Central memory CD8-positive, alpha-beta T cell (primary cell): ENCODE measurements around the gene CDK16.

Experiments
- ATAC-seq: fragments of 150-1000 bp; cut with Tn5 transposase; replicated peaks from 2 replicates; pipeline ENCODE4 v1.10.0; 2022; ENCODE audit warnings: mild to moderate bottlenecking, moderate FRiP score, moderate number of reproducible peaks; ENCODE audit not compliant: poor library complexity, severe bottlenecking; ENCODE audit errors: extremely low read depth
- DNase-seq, 2 donors: peaks; one replicate each; pipeline ENCODE4 v3.0.0; 2021; ENCODE audit warnings: low spot score in 2 of 2
- H3K27ac Mint-ChIP-seq: one replicate; pipeline ENCODE4 v1.8.0; 2022; ENCODE audit warnings: low read depth, mild to moderate bottlenecking, moderate library complexity, mixed read lengths
- H3K27me3 Mint-ChIP-seq: one replicate; pipeline ENCODE4 v1.8.0; 2022; ENCODE audit warnings: mixed read lengths
- H3K36me3 Mint-ChIP-seq: one replicate; pipeline ENCODE4 v1.8.0; 2022; ENCODE audit warnings: mild to moderate bottlenecking, moderate library complexity, mixed read lengths; ENCODE audit not compliant: insufficient read depth
- H3K4me1 Mint-ChIP-seq: one replicate; pipeline ENCODE4 v1.8.0; 2022; ENCODE audit warnings: mixed read lengths
- H3K4me3 Mint-ChIP-seq: one replicate; pipeline ENCODE4 v1.8.0; 2022; ENCODE audit warnings: mild to moderate bottlenecking, moderate library complexity, mixed read lengths
- H3K9me3 Mint-ChIP-seq: one replicate; pipeline ENCODE4 v1.8.0; 2022; ENCODE audit warnings: mixed read lengths

Gene CDK16

DNA sequence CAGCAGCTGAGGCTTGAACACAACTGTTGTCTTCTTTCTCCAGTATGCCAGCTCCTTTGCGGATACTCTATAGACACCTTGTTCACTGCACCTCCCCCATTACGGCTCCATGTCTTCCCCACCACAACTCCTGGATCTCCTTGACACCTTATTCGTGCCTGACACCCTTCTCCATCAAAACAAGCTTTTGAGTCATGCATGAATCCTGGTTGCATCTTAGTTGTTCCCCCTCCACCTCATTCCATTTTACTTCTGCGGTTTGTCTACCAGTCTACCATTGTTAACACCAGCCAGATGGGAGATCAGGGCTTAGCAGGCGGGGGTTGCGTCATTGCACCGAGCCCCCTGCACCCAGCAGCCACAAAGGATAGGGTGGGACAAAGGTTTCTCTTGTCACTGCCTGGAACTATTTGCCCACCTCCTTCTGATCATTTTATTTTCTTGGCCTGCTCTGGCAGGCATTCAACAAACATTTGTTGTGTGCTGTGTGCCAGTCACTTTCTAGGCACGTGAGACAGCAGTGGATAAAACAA, 2.0 kb upstream of the CDK16 start:
- no peak for DNase-seq
- ATAC-seq = no peak
- no peaks in the 10 kb centered on the region for H3K27me3 Mint-ChIP-seq
- no peaks in the 10 kb centered on the region for H3K9me3 Mint-ChIP-seq
- H3K4me1 Mint-ChIP-seq = peaks cover 38% of the 10 kb centered on the region
- peaks cover 38% of the 10 kb centered on the region for H3K36me3 Mint-ChIP-seq
- peak overlapping the region; percentile 91 for H3K4me3 Mint-ChIP-seq
- peak overlapping the region; percentile 99 for H3K27ac Mint-ChIP-seq

DNA sequence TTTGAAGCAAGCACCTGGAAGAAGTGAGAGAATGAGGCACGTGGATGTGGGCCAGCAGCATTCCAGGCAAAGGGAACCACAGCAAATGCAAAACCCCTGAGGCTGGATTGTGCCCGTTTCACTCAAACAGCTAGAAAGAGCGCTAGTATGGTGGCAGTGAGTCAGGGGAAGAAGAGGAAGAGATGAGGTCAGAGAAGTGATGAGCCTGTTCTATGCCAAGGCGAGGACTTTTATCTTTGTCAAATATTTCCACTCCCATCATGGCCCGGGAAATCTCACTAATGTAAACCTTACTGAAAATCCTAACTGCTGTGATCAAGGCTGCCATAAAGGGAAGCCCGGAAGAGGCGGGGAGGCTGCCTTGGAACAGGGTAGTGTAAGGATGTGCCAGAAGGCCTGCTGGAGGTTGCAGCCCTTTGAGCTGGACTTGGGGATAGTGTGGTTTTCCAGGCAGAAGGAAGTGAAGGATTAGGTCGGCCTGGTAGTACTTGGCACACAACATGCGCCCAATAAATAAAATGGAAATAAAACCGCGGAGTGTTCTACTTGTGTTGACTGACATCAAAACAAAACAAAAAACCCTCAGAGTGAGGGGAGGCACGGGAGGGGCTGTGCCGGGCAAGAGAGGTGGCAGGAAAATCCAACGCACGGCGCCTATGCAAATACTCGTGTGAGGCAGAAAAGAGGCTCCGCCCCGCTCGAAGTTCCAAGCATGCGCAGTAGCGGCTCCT, 1.2 kb upstream of the CDK16 start:
- no peaks in the 10 kb centered on the region for H3K9me3 Mint-ChIP-seq
- H3K27me3 Mint-ChIP-seq = no peaks in the 10 kb centered on the region
- peaks cover 43% of the 10 kb centered on the region for H3K4me1 Mint-ChIP-seq
- DNase-seq (no peak), ATAC-seq (no peak)
- H3K27ac Mint-ChIP-seq = peak overlapping the region; percentile 99
- peak overlapping the region; percentile 91 for H3K4me3 Mint-ChIP-seq
- peaks cover 34% of the 10 kb centered on the region for H3K36me3 Mint-ChIP-seq

DNA sequence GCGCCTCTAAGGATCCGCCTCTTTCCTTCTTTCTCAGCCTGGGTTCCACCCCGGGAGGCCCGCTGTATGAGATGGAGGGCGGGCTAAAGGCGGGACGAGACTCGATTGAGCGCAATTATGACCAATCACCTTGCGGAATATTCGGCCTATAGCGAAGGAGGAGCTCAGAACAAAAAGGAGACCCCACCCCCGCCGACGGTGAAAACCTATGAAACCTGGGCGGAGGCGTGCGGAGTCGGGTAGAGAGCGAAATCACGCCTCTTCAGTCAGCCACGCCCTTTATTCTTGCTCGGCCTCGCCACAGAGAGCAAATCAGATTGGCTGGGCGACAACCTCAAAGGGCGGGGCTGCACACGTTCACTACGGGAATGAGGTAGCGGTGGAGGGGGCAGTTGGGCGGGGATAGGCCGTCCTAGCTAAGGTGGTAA, 615 bp upstream of the CDK16 start:
- Mint-ChIP-seq H3K36me3 (peaks cover 34% of the 10 kb centered on the region), H3K27me3 (no peaks in the 10 kb centered on the region), H3K4me3 (peak overlapping the region; percentile 91), H3K27ac (peak overlapping the region; percentile 99), H3K4me1 (peaks cover 49% of the 10 kb centered on the region), H3K9me3 (no peaks in the 10 kb centered on the region)
- DNase-seq (peak; percentile 89 to 96), ATAC-seq (peak; percentile 85)

DNA sequence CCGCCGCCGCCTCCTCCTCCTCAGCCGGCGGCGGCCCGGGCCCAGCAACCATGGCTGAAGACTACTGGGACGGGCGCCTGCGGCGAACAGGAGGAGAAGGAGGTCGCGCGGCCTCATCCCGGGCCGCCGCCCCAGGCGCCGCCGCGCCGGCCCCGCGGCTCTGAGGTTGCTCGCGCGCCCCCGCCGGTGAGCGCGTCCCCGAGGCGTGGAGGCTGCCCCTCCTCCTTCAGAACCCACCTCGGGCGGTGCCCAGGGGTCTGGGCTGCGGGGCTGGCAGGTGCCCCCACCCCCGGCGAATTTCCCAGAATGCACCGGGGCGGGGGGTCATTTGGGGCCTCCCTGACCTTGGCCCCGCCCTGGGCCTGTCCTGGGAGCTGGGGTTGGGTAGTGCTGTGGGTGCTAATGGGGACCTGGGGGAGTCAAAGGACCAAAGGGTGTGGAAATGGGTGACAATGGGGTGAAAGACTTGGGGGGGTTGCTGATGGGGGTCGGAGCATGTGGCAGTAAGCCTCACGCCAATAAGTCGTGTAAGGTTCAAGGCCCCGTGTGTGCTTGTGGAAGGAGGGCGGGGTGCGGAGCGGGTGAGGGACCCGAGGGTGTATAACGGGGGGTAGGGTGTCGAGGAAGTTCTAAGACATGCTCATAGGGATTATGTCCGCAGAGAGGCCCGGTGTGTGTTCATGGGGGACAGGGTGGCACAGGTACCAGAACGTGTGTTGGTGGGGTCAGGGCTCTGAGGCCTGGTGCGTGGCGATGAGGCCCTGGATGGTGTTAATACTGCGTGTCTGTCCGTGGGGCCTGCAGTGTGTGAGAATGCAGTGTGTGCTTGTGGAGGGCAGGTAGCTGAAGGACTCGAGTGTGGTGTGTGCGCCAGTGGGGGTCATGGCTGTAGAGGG, 687 bp downstream of the CDK16 start:
- no peaks in the 10 kb centered on the region for H3K9me3 Mint-ChIP-seq
- H3K27ac Mint-ChIP-seq = peak overlapping the region; percentile 99
- ATAC-seq (no peak), DNase-seq (peak in 1 of 2 donors; percentile 15)
- H3K4me3 Mint-ChIP-seq = peak overlapping the region; percentile 91
- no peaks in the 10 kb centered on the region for H3K27me3 Mint-ChIP-seq
- peaks cover 24% of the 10 kb centered on the region for H3K36me3 Mint-ChIP-seq
- peaks cover 49% of the 10 kb centered on the region for H3K4me1 Mint-ChIP-seq

DNA sequence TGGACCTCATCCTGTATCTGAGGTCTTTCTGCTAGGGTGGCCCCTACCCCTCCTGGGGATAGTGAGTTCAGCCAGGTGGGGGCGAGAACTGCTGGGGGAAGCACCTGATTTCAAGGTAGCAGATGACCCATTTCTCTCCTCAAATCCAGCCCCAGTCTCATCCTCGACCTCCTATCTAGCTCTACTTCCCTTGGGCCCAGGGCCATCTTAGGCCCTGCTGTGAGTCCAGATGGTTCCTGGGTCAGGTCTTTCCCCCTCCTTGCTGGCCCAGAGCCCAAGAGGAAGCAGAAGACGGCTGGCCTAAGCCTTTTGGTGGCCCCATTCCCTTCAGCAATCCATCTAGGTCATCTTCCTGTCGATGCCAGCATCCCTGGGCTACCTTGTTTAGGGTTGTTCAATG, 3.3 kb downstream of the CDK16 start:
- no peak for ATAC-seq
- H3K27ac Mint-ChIP-seq = no peak overlapping the region
- H3K9me3 Mint-ChIP-seq = no peaks in the 10 kb centered on the region
- H3K4me1 Mint-ChIP-seq = peaks cover 41% of the 10 kb centered on the region
- no peak overlapping the region for H3K4me3 Mint-ChIP-seq
- no peaks in the 10 kb centered on the region for H3K27me3 Mint-ChIP-seq
- peaks cover 26% of the 10 kb centered on the region for H3K36me3 Mint-ChIP-seq
- DNase-seq = no peak

DNA sequence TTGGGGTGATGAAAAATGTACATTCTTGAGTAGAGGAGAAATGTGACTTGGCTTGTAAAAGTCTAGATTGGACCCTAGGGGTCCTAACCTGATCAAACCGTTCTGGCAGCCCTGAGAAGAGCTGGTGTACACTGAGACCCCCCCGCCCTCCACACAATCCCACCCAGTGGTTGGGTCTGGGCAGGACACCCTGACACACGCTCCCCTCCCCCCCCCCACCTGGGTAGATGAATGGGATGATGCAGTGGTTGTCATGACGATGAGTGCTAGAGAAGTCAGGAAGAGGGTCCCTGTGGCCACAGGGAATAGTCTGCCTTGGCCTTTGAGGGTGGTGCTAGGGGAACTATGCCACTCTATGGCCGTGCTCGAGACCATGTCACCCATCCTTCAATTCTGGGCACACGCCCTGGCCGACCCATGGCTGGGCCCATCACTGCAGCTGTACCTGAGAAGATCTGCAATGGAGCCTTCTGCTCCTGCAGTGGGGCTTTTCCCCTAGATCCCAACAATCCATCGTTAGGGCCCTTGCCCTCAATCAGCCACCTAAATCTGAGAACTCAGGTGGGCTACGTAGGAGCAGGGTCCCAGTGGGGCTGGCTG, 4.4 kb downstream of the CDK16 start:
- no peaks in the 10 kb centered on the region for H3K9me3 Mint-ChIP-seq
- no peaks in the 10 kb centered on the region for H3K27me3 Mint-ChIP-seq
- no peak overlapping the region for H3K27ac Mint-ChIP-seq
- H3K4me3 Mint-ChIP-seq = no peak overlapping the region
- peaks cover 33% of the 10 kb centered on the region for H3K4me1 Mint-ChIP-seq
- H3K36me3 Mint-ChIP-seq = peaks cover 23% of the 10 kb centered on the region
- ATAC-seq (no peak), DNase-seq (no peak)

DNA sequence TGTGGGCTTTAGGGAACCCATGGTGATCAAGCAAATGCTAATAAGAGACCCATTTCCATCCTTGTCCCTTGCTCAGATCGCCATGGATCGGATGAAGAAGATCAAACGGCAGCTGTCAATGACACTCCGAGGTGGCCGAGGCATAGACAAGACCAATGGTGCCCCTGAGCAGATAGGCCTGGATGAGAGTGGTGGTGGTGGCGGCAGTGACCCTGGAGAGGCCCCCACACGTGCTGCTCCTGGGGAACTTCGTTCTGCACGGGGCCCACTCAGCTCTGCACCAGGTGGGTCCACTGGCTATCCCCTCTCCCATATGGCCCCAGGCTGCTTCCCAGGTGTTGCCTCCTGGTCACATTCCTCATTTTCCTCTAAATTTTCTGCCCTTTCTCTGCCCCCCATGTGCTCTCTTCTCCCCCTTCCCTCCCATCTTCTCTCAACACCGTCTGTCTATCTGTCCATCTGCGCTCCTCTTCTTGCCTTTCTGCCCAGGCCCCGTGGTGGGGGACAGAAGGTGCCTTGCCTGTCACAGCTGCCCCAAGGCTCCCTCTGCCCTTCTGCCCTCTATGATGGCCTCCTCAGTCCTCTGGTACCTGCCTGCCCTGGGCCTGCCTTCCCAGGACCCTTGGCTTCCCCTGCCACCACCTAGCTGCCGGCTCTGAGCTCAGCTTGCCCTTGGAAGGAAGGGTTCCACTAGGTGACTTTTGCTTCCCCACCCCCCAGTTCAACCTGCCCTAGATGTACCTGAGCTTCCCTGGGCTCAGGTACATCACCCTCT, 5.2 kb downstream of the CDK16 start:
- Mint-ChIP-seq H3K4me1 (peaks cover 33% of the 10 kb centered on the region), H3K27ac (no peak overlapping the region), H3K27me3 (no peaks in the 10 kb centered on the region), H3K9me3 (no peaks in the 10 kb centered on the region), H3K36me3 (peaks cover 20% of the 10 kb centered on the region), H3K4me3 (no peak overlapping the region)
- ATAC-seq = no peak
- no peak for DNase-seq

DNA sequence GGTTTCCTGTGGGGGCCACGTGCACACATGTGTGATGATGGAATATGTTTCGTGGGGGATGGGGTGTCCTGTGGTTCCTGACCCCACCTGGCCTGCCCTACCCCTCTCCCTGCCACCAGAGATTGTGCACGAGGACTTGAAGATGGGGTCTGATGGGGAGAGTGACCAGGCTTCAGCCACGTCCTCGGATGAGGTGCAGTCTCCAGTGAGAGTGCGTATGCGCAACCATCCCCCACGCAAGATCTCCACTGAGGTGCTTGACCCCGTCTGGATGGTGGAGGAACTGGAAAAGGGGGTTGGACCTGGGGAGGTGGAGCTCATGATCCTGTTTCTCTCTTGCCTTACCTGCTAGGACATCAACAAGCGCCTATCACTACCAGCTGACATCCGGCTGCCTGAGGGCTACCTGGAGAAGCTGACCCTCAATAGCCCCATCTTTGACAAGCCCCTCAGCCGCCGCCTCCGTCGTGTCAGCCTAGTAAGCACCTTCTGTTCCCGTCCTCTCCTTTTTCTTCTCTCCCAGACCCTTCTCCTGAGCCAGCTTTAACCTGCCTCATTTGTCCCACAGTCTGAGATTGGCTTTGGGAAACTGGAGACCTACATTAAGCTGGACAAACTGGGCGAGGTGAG, 5.9 kb downstream of the CDK16 start:
- Mint-ChIP-seq H3K27me3 (no peaks in the 10 kb centered on the region), H3K36me3 (peaks cover 20% of the 10 kb centered on the region), H3K9me3 (no peaks in the 10 kb centered on the region), H3K27ac (peak overlapping the region; percentile 29), H3K4me3 (no peak overlapping the region), H3K4me1 (peaks cover 28% of the 10 kb centered on the region)
- no peak for DNase-seq
- ATAC-seq = no peak

DNA sequence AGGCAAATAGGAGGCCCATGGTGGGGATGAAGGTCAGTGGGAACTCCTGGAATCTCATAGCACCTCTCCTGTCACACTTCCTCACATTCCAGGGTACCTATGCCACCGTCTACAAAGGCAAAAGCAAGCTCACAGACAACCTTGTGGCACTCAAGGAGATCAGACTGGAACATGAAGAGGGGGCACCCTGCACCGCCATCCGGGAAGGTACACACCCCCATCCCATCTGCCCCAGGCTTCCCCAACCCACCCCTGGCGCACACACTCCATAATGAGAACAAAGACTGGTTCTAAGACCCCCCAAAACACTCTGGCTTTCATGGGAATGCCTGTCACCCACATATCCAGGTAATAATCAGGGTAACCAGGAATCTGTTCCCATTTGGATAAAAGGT, 6.4 kb downstream of the CDK16 start:
- peak overlapping the region; percentile 29 for H3K27ac Mint-ChIP-seq
- no peaks in the 10 kb centered on the region for H3K9me3 Mint-ChIP-seq
- H3K36me3 Mint-ChIP-seq = peaks cover 19% of the 10 kb centered on the region
- DNase-seq = no peak
- no peak for ATAC-seq
- H3K4me1 Mint-ChIP-seq = peaks cover 23% of the 10 kb centered on the region
- no peak overlapping the region for H3K4me3 Mint-ChIP-seq
- no peaks in the 10 kb centered on the region for H3K27me3 Mint-ChIP-seq

DNA sequence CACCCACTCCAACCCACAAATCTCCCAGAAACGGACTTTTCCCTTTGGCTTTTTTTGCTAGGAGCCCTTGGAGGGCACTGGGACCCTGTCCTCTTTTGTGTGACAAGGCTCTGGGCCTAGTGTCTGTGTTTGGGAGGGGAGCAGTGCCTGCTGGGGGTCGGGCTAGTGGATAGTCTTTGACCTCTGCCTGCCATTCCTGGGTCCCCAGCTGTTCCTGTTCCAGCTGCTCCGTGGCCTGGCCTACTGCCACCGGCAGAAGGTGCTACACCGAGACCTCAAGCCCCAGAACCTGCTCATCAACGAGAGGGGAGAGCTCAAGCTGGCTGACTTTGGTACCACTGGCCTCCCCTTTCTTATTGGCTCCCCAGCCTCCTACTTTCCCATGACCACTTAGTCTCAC, 7.6 kb downstream of the CDK16 start:
- Mint-ChIP-seq H3K27me3 (no peaks in the 10 kb centered on the region), H3K4me1 (peaks cover 11% of the 10 kb centered on the region), H3K36me3 (peaks cover 23% of the 10 kb centered on the region), H3K27ac (no peak overlapping the region), H3K4me3 (no peak overlapping the region), H3K9me3 (no peaks in the 10 kb centered on the region)
- no peak for ATAC-seq
- DNase-seq = no peak

DNA sequence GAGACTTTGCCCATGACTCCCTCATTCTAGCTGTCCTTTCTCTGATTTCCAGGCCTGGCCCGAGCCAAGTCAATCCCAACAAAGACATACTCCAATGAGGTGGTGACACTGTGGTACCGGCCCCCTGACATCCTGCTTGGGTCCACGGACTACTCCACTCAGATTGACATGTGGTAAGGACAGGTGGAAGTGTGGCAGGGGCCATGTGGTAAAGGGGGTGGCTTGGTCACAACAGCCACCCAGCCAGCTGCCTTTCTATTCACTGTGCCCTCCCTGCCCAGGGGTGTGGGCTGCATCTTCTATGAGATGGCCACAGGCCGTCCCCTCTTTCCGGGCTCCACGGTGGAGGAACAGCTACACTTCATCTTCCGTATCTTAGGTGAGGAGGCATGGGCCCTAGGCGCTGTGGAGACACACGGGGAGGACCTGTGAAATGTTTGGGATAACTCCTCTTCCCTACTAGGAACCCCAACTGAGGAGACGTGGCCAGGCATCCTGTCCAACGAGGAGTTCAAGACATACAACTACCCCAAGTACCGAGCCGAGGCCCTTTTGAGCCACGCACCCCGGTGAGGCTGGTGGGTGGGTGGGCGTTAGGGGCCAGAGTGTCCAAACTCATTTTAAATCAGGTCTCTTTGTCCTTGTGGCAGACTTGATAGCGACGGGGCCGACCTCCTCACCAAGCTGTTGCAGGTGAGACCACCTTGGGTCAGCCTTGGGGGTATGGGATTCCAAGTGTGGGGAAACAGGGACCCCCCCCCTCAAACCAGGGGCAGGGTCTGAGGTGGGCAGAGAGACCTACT, 8.3 kb downstream of the CDK16 start:
- Mint-ChIP-seq H3K36me3 (peaks cover 25% of the 10 kb centered on the region), H3K4me3 (no peak overlapping the region), H3K4me1 (peaks cover 10% of the 10 kb centered on the region), H3K27me3 (no peaks in the 10 kb centered on the region), H3K27ac (no peak overlapping the region), H3K9me3 (no peaks in the 10 kb centered on the region)
- DNase-seq (no peak), ATAC-seq (no peak)
